Skeletal muscle tissue (tissue), 4 donors: Measurements from ENCODE around the gene AGT. TPM values are rescaled to one million over a fixed set of nuclear protein-coding genes. Genes with fewer than 3 reads are reported as not detected.

Experiments
- H3K27ac ChIP-seq: one replicate; pipeline ENCODE4 v1.7.0; 2013; ENCODE audit warnings: mild to moderate bottlenecking, low read depth, low read length, inconsistent platforms
- H3K27me3 ChIP-seq, 3 donors: one replicate each; pipeline ENCODE4 v1.7.0; 2013; ENCODE audit warnings: low read length in 3 of 3; ENCODE audit not compliant: control insufficient read depth in 3 of 3, insufficient read depth in 3 of 3
- H3K36me3 ChIP-seq, 3 donors: one replicate each; pipeline ENCODE4 v1.7.0; 2013; ENCODE audit warnings: low read length in 3 of 3; ENCODE audit not compliant: control insufficient read depth in 3 of 3, insufficient read depth in 3 of 3
- H3K4me1 ChIP-seq, 3 donors: one replicate each; pipeline ENCODE4 v1.7.0; 2013; ENCODE audit warnings: low read length in 3 of 3, mild to moderate bottlenecking in 3 of 3; ENCODE audit not compliant: control insufficient read depth in 3 of 3, insufficient read depth in 3 of 3
- H3K4me3 ChIP-seq, 3 donors: one replicate each; pipeline ENCODE4 v1.7.0; 2013; ENCODE audit warnings: low read length in 3 of 3
- H3K9ac ChIP-seq, 3 donors: one replicate each; pipeline ENCODE4 v1.7.0; 2013; ENCODE audit warnings: low read length in 3 of 3, mild to moderate bottlenecking in 3 of 3, moderate library complexity in 2 of 3, low read depth in 1 of 3
- H3K9me3 ChIP-seq, 3 donors: one replicate each; pipeline ENCODE4 v1.7.0; 2013; ENCODE audit warnings: low read length in 3 of 3; ENCODE audit not compliant: control insufficient read depth in 3 of 3
- total RNA-seq: library from RNA; depleted of rRNA; stranded (reverse); fragments of >200 nt; gene quantifications from one replicate; pipeline ENCODE4 v1.2.3, GENCODE V29; 2014
- donor health status: Osteomylitis.

AGT gene
- total RNA-seq: 10.4 TPM

GRCh38 chr1:230713915-230714764 lies at the start of gene AGT:
AGT (minus strand) TSS chr1:230714122; CDS start chr1:230710823, 3,299 bp downstream.
- Histone ChIP-seq H3K27me3 (no peaks in the 10 kb centered on the region), H3K36me3 (peaks cover 3 to 8% (median 7%) of the 10 kb centered on the region in 3 donors), H3K4me3 (peak within 1 kb of the TSS; percentile 68 to 86 (median 79)), H3K4me1 (peaks cover 22 to 48% (median 27%) of the 10 kb centered on the region in 3 donors), H3K27ac (peak within 1 kb of the TSS; percentile 94), H3K9me3 (no peaks in the 10 kb centered on the region), H3K9ac (peak within 1 kb of the TSS; percentile 79 to 89 (median 88))

DNA sequence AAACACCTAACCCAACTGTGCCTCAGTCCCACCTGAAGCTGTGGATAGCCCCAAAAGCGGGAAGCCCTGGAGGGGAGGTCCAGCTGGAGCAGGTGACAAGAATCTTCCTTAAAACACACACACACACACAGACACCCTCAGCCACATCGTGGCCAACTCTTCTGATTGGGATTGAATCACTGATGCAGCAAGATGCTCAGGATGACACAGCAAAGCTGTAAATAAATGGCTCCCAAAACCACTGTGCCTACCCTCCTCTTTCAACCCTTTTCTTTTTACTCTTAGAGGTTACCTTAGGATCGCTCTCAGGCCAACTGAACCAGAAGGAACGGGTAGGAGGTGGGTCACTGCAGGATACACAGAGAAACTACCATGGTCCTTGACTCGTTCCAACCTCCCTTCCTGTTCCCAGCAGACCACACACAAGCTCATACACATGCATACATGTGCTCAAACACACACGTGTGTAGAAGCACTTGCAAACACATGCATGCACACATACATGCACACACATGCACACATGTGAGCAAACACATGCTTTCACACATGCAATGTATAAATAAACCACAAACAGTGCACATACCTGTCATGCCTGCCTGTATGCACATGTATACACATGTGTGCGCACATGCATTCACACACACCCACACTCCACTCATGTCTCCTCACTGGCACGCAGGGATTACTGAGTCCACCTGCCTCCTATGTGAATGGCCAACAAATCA lies 47.7 kb upstream of the AGT start:
- no peak overlapping the region for H3K27ac ChIP-seq

GRCh38 chr1:230760360-230760827 lies 46.5 kb upstream of the AGT start:
- Histone ChIP-seq H3K4me1 (peaks cover 0 to 3% (median 0%) of the 10 kb centered on the region in 3 donors), H3K27me3 (peaks cover 0 to 5% (median 2%) of the 10 kb centered on the region in 3 donors), H3K27ac (no peak overlapping the region)

More for the DNA sequence above, 47.7 kb upstream of the AGT start:
- peaks cover 0 to 5% (median 2%) of the 10 kb centered on the region in 3 donors for H3K27me3 ChIP-seq
- H3K4me3 ChIP-seq: no peak overlapping the region
- H3K9me3 ChIP-seq: no peaks in the 10 kb centered on the region
- H3K9ac ChIP-seq: no peak overlapping the region
- H3K4me1 ChIP-seq: peaks cover 0 to 3% (median 0%) of the 10 kb centered on the region in 3 donors
- H3K36me3 ChIP-seq: no peaks in the 10 kb centered on the region

GRCh38 chr1:230759369-230760065 lies 45.6 kb upstream of the AGT start:
- Histone ChIP-seq H3K9ac (no peak overlapping the region), H3K27me3 (peaks cover 0 to 5% (median 2%) of the 10 kb centered on the region in 3 donors), H3K27ac (no peak overlapping the region), H3K4me3 (no peak overlapping the region), H3K4me1 (peaks cover 3 to 10% (median 9%) of the 10 kb centered on the region in 3 donors), H3K36me3 (no peaks in the 10 kb centered on the region), H3K9me3 (no peaks in the 10 kb centered on the region)

More at GRCh38 chr1:230760360-230760827, 46.5 kb upstream of the AGT start:
- Histone ChIP-seq H3K4me3 (no peak overlapping the region), H3K36me3 (no peaks in the 10 kb centered on the region), H3K9me3 (no peaks in the 10 kb centered on the region), H3K9ac (no peak overlapping the region)

GRCh38 chr1:230758709-230759368 lies 44.9 kb upstream of the AGT start:
- no peaks in the 10 kb centered on the region for H3K36me3 ChIP-seq
- H3K4me3 ChIP-seq: no peak overlapping the region
- peaks cover 3 to 10% (median 9%) of the 10 kb centered on the region in 3 donors for H3K4me1 ChIP-seq
- H3K9me3 ChIP-seq: no peaks in the 10 kb centered on the region
- no peak overlapping the region for H3K27ac ChIP-seq
- no peak overlapping the region for H3K9ac ChIP-seq
- H3K27me3 ChIP-seq: peaks cover 0 to 5% (median 2%) of the 10 kb centered on the region in 3 donors

DNA sequence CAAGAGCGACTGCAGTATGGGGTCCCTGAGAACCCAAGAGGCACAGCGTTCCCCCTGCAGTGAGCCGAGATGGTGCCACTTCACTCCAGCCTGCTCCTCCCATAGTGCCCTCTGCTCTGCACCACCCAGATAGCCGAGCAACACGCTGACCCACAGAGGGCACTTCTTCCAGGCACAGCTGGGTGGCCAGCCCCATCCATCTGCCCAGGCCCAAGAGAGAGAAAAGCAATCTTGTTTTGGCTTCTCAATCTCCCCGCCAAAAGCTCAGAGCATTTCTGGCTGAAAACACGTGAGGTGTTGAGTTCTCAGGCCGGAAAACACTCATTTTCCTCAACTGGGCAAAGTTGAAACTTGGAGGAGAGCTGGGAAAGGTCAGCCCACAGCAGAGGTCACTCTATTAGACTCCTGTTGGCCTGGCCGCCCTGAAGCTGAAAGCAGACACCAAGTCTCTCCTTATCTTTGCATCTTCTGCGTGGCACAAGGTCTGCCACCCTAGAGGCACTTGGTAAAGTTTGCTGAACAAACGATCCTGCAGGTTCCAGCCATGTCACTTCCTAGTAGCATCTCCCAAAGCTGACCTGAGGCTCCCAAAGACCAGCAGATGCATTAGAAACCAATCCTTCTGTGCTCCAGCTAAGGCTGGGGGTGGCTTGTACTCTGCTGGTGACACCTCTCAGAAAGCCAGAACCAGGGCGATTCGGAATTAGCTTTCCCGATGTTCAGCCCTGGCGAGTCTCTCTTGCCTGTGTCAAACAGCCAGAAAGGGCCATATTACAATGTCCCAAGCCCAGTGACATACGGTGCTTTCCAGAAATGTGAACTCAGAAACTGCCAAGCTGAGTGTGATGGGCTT lies 44.2 kb upstream of the AGT start:
- Histone ChIP-seq H3K4me1 (peaks cover 9 to 17% (median 14%) of the 10 kb centered on the region in 3 donors), H3K9ac (no peak overlapping the region), H3K36me3 (no peaks in the 10 kb centered on the region), H3K27me3 (peaks cover 0 to 5% (median 2%) of the 10 kb centered on the region in 3 donors), H3K9me3 (no peaks in the 10 kb centered on the region), H3K27ac (no peak overlapping the region), H3K4me3 (no peak overlapping the region)

DNA sequence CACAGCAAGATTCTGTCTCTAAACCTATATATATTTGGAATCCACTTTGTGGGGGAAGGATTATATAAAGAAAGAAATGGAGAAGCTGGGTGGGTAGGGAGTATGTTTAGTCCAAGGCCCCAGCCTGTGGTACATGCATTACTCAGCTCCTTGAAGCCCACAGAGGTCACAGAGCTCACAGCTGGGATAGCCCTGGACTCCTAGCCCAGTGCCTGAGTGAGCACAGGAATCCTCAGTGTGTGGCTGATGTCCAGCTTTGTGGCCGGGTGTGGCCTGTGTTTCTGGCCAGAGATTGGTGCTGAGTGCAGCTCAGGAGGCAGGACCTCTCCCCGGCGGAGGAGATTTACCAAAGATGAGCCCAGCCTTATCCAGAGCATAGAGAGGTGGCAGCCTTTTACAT lies 40.9 kb upstream of the AGT start:
- Histone ChIP-seq H3K36me3 (no peaks in the 10 kb centered on the region), H3K27ac (peak overlapping the region; percentile 64), H3K9me3 (no peaks in the 10 kb centered on the region), H3K9ac (no peak overlapping the region), H3K4me1 (peaks cover 16 to 27% (median 21%) of the 10 kb centered on the region in 3 donors), H3K27me3 (no peaks in the 10 kb centered on the region), H3K4me3 (no peak overlapping the region)

DNA sequence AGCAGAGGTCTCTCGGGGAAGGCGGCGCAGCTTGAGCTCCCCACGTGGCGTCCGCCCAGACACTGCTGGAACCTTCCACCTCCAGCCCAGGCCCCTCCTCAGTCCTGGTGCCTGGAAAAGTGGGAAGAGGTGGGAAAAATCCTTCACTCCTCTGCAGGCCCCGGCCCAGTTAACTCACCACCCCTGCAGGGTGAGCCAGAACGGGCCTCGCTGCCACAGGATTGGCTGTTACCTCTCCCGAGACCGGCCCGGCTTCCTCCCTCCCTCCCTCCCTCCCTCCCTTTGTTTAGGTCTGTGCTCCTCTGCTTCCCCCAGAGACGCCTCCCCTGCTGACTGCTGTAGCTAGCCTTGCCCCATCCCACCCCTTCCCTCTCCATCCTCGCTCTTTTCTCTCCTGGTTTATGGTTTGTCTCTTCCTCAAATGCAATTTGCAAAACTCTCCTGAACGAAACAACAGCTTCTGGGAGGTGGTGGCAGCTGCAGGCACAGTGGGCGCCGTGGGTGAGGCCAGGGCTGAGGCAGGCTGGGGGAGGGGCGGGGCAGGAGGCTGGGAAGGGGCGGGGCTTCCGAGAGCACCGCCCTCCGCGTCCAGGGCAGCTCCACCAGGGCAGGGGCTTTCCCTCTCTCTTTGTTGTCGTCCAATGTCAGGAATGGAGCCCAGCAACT lies 39.8 kb upstream of the AGT start:
- peak overlapping the region in 1 of 3 donors; percentile 68 for H3K9ac ChIP-seq
- H3K27me3 ChIP-seq: no peaks in the 10 kb centered on the region
- no peak overlapping the region for H3K27ac ChIP-seq
- peak overlapping the region in 2 of 3 donors; percentile 36 to 52 for H3K4me3 ChIP-seq
- no peaks in the 10 kb centered on the region for H3K9me3 ChIP-seq
- H3K36me3 ChIP-seq: no peaks in the 10 kb centered on the region
- H3K4me1 ChIP-seq: peaks cover 16 to 27% (median 25%) of the 10 kb centered on the region in 3 donors
